ENCODE data around the gene CHST7.

GRCh38 chrX:46573892-46574773, 568 bp downstream of the CHST7 start:
- 0 out of 2 replicates have a peak, but pooled peaks have one; percentile 17 for TF ChIP-seq MYC (IDR thresholded peaks at IDR 0.05; ENCODE audit: low read depth, low read length)
- TF ChIP-seq POLR2A (IDR thresholded peaks at IDR 0.05; ENCODE audit: extremely low read depth, insufficient read length) = no peak
- TF ChIP-seq, protein P1, sequence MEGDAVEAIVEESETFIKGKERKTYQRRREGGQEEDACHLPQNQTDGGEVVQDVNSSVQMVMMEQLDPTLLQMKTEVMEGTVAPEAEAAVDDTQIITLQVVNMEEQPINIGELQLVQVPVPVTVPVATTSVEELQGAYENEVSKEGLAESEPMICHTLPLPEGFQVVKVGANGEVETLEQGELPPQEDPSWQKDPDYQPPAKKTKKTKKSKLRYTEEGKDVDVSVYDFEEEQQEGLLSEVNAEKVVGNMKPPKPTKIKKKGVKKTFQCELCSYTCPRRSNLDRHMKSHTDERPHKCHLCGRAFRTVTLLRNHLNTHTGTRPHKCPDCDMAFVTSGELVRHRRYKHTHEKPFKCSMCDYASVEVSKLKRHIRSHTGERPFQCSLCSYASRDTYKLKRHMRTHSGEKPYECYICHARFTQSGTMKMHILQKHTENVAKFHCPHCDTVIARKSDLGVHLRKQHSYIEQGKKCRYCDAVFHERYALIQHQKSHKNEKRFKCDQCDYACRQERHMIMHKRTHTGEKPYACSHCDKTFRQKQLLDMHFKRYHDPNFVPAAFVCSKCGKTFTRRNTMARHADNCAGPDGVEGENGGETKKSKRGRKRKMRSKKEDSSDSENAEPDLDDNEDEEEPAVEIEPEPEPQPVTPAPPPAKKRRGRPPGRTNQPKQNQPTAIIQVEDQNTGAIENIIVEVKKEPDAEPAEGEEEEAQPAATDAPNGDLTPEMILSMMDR (IDR thresholded peaks at IDR 0.05; ENCODE audit: low read depth, low read length) = no peak
- peak; percentile 6; the same call in 1 of the 2 replicates for TF ChIP-seq MAX (IDR thresholded peaks at IDR 0.05; ENCODE audit: low read depth, low read length)
